ENCODE data around the gene RPS21.

GRCh38 chr20:62412194-62413024, 25.5 kb downstream of the RPS21 start:
- TF ChIP-seq CTCF (IDR thresholded peaks at IDR 0.05) (no peak), POLR2A (IDR thresholded peaks at IDR 0.05) (no peak)

Measured in adrenal gland (tissue), 5 donors.